HL-60 (cell line): ENCODE results near the gene TNFRSF8.

Experiments used
- DNase-seq, 2 experiments: peaks; one replicate each; pipeline ENCODE4 v3.0.0-alpha.2; 2010 to 2020; ENCODE audit warnings: low read depth in 1 of 2, low spot score in 1 of 2
- H3K27ac ChIP-seq: fragments of 250-450 bp; sonication (Bioruptor Pico); replicated peaks from 2 replicates; pipeline ENCODE4 v1.5.1; 2020; ENCODE audit warnings: mild to moderate bottlenecking, moderate library complexity
- H3K27me3 ChIP-seq: fragments of 250-450 bp; sonication (Bioruptor Pico); 2 replicates; pipeline ENCODE4 v1.5.1; 2021; ENCODE audit warnings: mild to moderate bottlenecking, moderate library complexity; ENCODE audit not compliant: insufficient read depth, poor library complexity, severe bottlenecking
- H3K4me3 ChIP-seq: replicated peaks from 2 replicates; pipeline ENCODE4 v1.5.1; 2011; ENCODE audit warnings: mild to moderate bottlenecking, control low read depth, low read length; ENCODE audit not compliant: insufficient read depth
- GABPA ChIP-seq: IDR thresholded peaks from 2 replicates; pipeline ENCODE4 v1.6.1; 2012; ENCODE audit warnings: low read depth
- POLR2AphosphoS5 ChIP-seq: IDR thresholded peaks from 2 replicates; pipeline ENCODE4 v1.6.1; 2012; ENCODE audit warnings: low read depth
- REST ChIP-seq: IDR thresholded peaks from 2 replicates; pipeline ENCODE4 v1.6.1; 2012; ENCODE audit warnings: low read depth; ENCODE audit not compliant: insufficient replicate concordance
- SPI1 ChIP-seq: IDR thresholded peaks from 2 replicates; pipeline ENCODE4 v1.6.1; 2012; ENCODE audit warnings: low read depth, mild to moderate bottlenecking, borderline replicate concordance
- TF ChIP-seq, protein P1 (sequence below): IDR thresholded peaks from one replicate; pipeline ENCODE4 v1.5.1; 2011; ENCODE audit warnings: low read length, control low read depth, inconsistent platforms; ENCODE audit not compliant: insufficient read depth

The TNFRSF8 gene

DNA sequence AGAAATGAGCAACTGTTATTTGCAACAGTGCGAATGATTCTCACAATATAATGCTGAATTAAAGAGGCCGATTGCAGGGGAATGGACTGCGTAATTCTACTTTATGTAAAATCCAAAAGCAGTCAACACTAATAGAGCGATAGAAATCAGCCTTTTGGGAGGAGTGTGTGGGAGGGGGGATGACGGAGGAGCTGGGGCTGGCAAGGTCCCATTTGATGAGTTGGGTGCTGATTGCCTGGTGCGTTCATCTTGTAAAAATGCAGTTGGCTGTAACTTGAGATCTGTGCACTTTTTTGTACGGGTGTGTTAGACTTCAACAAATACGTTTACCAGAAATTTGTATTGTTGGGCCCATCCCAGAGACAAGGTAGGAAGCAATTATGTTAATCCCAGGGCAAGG, 20.7 kb downstream of the TNFRSF8 start:
- DNase-seq, result no peak
- Histone ChIP-seq H3K27ac (no peak overlapping the region), H3K4me3 (no peak overlapping the region), H3K27me3 (no peaks in the 10 kb centered on the region)
- TF ChIP-seq REST (no peak), GABPA (no peak)

GRCh38 chr1:12085643-12086260, 22.6 kb downstream of the TNFRSF8 start:
- Histone ChIP-seq H3K27me3 (no peaks in the 10 kb centered on the region), H3K27ac (no peak overlapping the region), H3K4me3 (no peak overlapping the region)
- no peak for DNase-seq
- TF ChIP-seq SPI1, result no peak
- TF ChIP-seq, protein P1, sequence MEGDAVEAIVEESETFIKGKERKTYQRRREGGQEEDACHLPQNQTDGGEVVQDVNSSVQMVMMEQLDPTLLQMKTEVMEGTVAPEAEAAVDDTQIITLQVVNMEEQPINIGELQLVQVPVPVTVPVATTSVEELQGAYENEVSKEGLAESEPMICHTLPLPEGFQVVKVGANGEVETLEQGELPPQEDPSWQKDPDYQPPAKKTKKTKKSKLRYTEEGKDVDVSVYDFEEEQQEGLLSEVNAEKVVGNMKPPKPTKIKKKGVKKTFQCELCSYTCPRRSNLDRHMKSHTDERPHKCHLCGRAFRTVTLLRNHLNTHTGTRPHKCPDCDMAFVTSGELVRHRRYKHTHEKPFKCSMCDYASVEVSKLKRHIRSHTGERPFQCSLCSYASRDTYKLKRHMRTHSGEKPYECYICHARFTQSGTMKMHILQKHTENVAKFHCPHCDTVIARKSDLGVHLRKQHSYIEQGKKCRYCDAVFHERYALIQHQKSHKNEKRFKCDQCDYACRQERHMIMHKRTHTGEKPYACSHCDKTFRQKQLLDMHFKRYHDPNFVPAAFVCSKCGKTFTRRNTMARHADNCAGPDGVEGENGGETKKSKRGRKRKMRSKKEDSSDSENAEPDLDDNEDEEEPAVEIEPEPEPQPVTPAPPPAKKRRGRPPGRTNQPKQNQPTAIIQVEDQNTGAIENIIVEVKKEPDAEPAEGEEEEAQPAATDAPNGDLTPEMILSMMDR, result no peak
- TF ChIP-seq POLR2AphosphoS5, result no peak
- no peak for TF ChIP-seq REST
- no peak for TF ChIP-seq GABPA

DNA sequence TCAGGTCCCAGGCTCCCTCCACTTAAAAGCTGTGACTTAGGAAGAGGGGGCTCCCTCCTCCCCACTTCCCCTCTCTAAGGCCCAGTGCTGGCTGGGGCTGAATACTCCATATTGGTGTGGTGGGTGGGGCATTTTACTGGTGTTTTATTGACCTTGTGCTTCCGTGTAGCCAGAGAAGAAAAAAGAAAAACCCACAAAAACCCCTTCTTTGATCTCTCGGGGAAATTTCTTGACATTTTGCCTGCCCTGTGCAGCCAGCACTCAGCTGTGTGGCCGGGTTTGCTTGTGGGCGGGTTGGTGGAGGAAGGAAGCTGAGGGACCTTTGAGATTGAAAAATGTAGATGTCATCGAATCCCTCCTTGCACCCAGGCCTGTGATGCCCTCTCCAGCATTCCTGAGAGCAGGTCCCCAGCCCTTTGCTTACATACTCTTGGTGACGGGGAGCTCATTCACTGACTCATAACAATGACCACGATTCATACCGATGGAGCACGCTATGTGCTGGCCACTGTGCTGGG, 24.8 kb downstream of the TNFRSF8 start:
- TF ChIP-seq SPI1, result peak; percentile 33; the same call in 1 of the 2 replicates
- TF ChIP-seq, protein P1, result no peak
- no peak for DNase-seq
- Histone ChIP-seq H3K27me3 (no peaks in the 10 kb centered on the region), H3K4me3 (no peak overlapping the region), H3K27ac (no peak overlapping the region)

- TF ChIP-seq POLR2AphosphoS5, result no peak
- Histone ChIP-seq H3K4me3 (no peak overlapping the region), H3K27me3 (no peaks in the 10 kb centered on the region), H3K27ac (no peak overlapping the region)
- DNase-seq, result peak; percentile 20 to 53
These were observed 25.5 kb downstream of the TNFRSF8 start for GRCh38 chr1:12088607-12089006.

DNA sequence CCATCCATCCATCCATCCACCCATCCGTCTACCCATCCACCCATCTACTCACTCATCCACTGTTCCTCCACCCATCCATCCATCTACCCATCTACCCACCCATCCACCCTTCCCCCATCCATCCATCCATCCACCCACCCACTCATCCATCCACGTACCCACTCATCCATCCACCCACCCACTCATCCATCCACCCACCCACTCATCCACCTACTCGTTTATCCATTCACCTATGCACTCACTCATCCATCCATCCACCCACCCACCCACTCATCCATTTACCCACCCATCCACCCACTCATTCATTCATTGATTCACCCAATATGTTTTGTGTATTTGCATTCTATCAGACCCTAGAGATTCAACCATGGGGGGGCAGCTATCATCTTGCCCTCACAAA, 27.2 kb downstream of the TNFRSF8 start:
- H3K4me3 ChIP-seq, result no peak overlapping the region
- H3K27me3 ChIP-seq, result no peaks in the 10 kb centered on the region
- TF ChIP-seq, protein P1, result no peak
- TF ChIP-seq REST (no peak), POLR2AphosphoS5 (no peak), GABPA (no peak), SPI1 (no peak)
- H3K27ac ChIP-seq, result no peak overlapping the region
- no peak for DNase-seq
